ENCODE measurements around the gene TRAPPC2L.
"Not testable (repeated sequence)": the region's sequence is repeated elsewhere in the genome, so short reads cannot be mapped to it uniquely, and the experiment has no call there.

Gene TRAPPC2L

DNA sequence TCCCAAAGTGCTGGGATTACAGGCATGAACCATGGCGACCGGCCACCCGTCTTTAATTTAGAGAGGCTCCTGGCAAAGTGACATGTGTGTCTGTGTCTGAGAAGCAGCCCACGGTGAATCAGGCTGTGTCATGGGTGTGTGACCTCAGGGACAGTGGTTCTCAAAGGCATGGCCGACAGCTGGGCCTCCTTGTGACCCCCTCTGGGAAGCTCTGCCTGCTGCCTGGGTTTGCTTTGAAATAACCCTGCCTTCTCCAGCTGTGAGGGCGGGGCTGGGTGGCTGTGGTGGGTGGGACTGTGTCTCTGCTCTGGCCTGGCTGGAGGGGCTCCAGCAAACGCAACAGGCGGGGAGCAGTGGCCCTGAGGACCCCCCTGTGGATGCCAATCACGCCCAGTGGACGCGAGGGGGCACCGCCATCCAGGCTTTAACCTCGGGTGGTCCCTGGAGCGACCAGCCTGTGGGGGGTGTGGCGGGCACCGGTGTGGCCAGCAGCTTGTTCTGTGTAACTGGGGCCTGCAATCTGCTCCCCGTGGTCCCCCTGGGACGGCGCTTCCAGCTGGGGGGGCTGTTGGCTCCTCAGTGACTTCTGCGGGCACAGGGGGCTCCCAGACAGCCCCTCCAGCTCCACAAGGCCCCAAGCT is 36.4 kb upstream of the TRAPPC2L start:
- Histone ChIP-seq H3K9me3 (ENCODE audit: control insufficient read depth in 1 of 2, low read length in 2 of 2) (no peaks in the 10 kb centered on the region), H3K36me3 (ENCODE audit: control insufficient read depth in 1 of 2, insufficient read depth in 2 of 2, low read length in 2 of 2) (peaks cover 0 to 16% of the 10 kb centered on the region in 2 donors), H3K4me1 (ENCODE audit: control insufficient read depth in 1 of 2, insufficient read depth in 2 of 2, low read length in 2 of 2) (no peaks in the 10 kb centered on the region), H3K9ac (ENCODE audit: low read depth in 1 of 2, low read length in 2 of 2) (no peak overlapping the region), H3K27me3 (ENCODE audit: control insufficient read depth in 1 of 2, insufficient read depth in 2 of 2, low read length in 2 of 2) (no peaks in the 10 kb centered on the region), H3K27ac (ENCODE audit: low read depth, low read length) (no peak overlapping the region), H3K4me3 (ENCODE audit: low read depth in 1 of 2, low read length in 2 of 2) (no peak overlapping the region)

- Histone ChIP-seq H3K27ac (ENCODE audit: low read depth, low read length) (no peak overlapping the region), H3K27me3 (ENCODE audit: control insufficient read depth in 1 of 2, insufficient read depth in 2 of 2, low read length in 2 of 2) (no peaks in the 10 kb centered on the region), H3K9me3 (ENCODE audit: control insufficient read depth in 1 of 2, low read length in 2 of 2) (no peaks in the 10 kb centered on the region), H3K36me3 (ENCODE audit: control insufficient read depth in 1 of 2, insufficient read depth in 2 of 2, low read length in 2 of 2) (peaks cover 0 to 16% of the 10 kb centered on the region in 2 donors), H3K4me1 (ENCODE audit: control insufficient read depth in 1 of 2, insufficient read depth in 2 of 2, low read length in 2 of 2) (no peaks in the 10 kb centered on the region), H3K9ac (ENCODE audit: low read depth in 1 of 2, low read length in 2 of 2) (no peak overlapping the region), H3K4me3 (ENCODE audit: low read depth in 1 of 2, low read length in 2 of 2) (no peak overlapping the region)
Measured at GRCh38 chr16:88821168-88821850, 35.6 kb upstream of the TRAPPC2L start.

GRCh38 chr16:88822281-88823040 is 34.5 kb upstream of the TRAPPC2L start:
- Histone ChIP-seq H3K4me3 (ENCODE audit: low read depth in 1 of 2, low read length in 2 of 2) (no peak overlapping the region), H3K36me3 (ENCODE audit: control insufficient read depth in 1 of 2, insufficient read depth in 2 of 2, low read length in 2 of 2) (peaks cover 0 to 16% of the 10 kb centered on the region in 2 donors), H3K4me1 (ENCODE audit: control insufficient read depth in 1 of 2, insufficient read depth in 2 of 2, low read length in 2 of 2) (no peaks in the 10 kb centered on the region), H3K27me3 (ENCODE audit: control insufficient read depth in 1 of 2, insufficient read depth in 2 of 2, low read length in 2 of 2) (no peaks in the 10 kb centered on the region), H3K27ac (ENCODE audit: low read depth, low read length) (no peak overlapping the region), H3K9ac (ENCODE audit: low read depth in 1 of 2, low read length in 2 of 2) (no peak overlapping the region), H3K9me3 (ENCODE audit: control insufficient read depth in 1 of 2, low read length in 2 of 2) (no peaks in the 10 kb centered on the region)

GRCh38 chr16:88823646-88824045 is 33.3 kb upstream of the TRAPPC2L start:
- not testable (repeated sequence) for H3K9me3 ChIP-seq (ENCODE audit: control insufficient read depth in 1 of 2, low read length in 2 of 2); H3K4me3 ChIP-seq (ENCODE audit: low read depth in 1 of 2, low read length in 2 of 2); H3K27ac ChIP-seq (ENCODE audit: low read depth, low read length); H3K4me1 ChIP-seq (ENCODE audit: control insufficient read depth in 1 of 2, insufficient read depth in 2 of 2, low read length in 2 of 2); H3K27me3 ChIP-seq (ENCODE audit: control insufficient read depth in 1 of 2, insufficient read depth in 2 of 2, low read length in 2 of 2); H3K9ac ChIP-seq (ENCODE audit: low read depth in 1 of 2, low read length in 2 of 2)
- peaks cover 0 to 24% of the 10 kb centered on the region in 2 donors for H3K36me3 ChIP-seq (ENCODE audit: control insufficient read depth in 1 of 2, insufficient read depth in 2 of 2, low read length in 2 of 2)

- Histone ChIP-seq H3K36me3 (ENCODE audit: control insufficient read depth in 1 of 2, insufficient read depth in 2 of 2, low read length in 2 of 2) (peaks cover 0 to 24% of the 10 kb centered on the region in 2 donors), H3K9me3 (ENCODE audit: control insufficient read depth in 1 of 2, low read length in 2 of 2) (no peaks in the 10 kb centered on the region), H3K4me3 (ENCODE audit: low read depth in 1 of 2, low read length in 2 of 2) (no peak overlapping the region), H3K27me3 (ENCODE audit: control insufficient read depth in 1 of 2, insufficient read depth in 2 of 2, low read length in 2 of 2) (no peaks in the 10 kb centered on the region), H3K4me1 (ENCODE audit: control insufficient read depth in 1 of 2, insufficient read depth in 2 of 2, low read length in 2 of 2) (no peaks in the 10 kb centered on the region), H3K9ac (ENCODE audit: low read depth in 1 of 2, low read length in 2 of 2) (no peak overlapping the region), H3K27ac (ENCODE audit: low read depth, low read length) (no peak overlapping the region)
Measured at GRCh38 chr16:88824256-88825077, 32.5 kb upstream of the TRAPPC2L start.

GRCh38 chr16:88825146-88825545 is 31.8 kb upstream of the TRAPPC2L start:
- H3K36me3 ChIP-seq (ENCODE audit: control insufficient read depth in 1 of 2, insufficient read depth in 2 of 2, low read length in 2 of 2), result peaks cover 0 to 24% of the 10 kb centered on the region in 2 donors
- H3K9me3 ChIP-seq (ENCODE audit: control insufficient read depth in 1 of 2, low read length in 2 of 2), result no peaks in the 10 kb centered on the region
- H3K4me3 ChIP-seq (ENCODE audit: low read depth in 1 of 2, low read length in 2 of 2), result no peak overlapping the region
- no peaks in the 10 kb centered on the region for H3K4me1 ChIP-seq (ENCODE audit: control insufficient read depth in 1 of 2, insufficient read depth in 2 of 2, low read length in 2 of 2)
- H3K27me3 ChIP-seq (ENCODE audit: control insufficient read depth in 1 of 2, insufficient read depth in 2 of 2, low read length in 2 of 2), result no peaks in the 10 kb centered on the region
- H3K27ac ChIP-seq (ENCODE audit: low read depth, low read length), result no peak overlapping the region
- H3K9ac ChIP-seq (ENCODE audit: low read depth in 1 of 2, low read length in 2 of 2), result no peak overlapping the region

- H3K9me3 ChIP-seq (ENCODE audit: control insufficient read depth in 1 of 2, low read length in 2 of 2), result no peaks in the 10 kb centered on the region
- H3K27me3 ChIP-seq (ENCODE audit: control insufficient read depth in 1 of 2, insufficient read depth in 2 of 2, low read length in 2 of 2), result no peaks in the 10 kb centered on the region
- H3K9ac ChIP-seq (ENCODE audit: low read depth in 1 of 2, low read length in 2 of 2), result no peak overlapping the region
- H3K4me3 ChIP-seq (ENCODE audit: low read depth in 1 of 2, low read length in 2 of 2), result no peak overlapping the region
- peaks cover 0 to 24% of the 10 kb centered on the region in 2 donors for H3K36me3 ChIP-seq (ENCODE audit: control insufficient read depth in 1 of 2, insufficient read depth in 2 of 2, low read length in 2 of 2)
- no peak overlapping the region for H3K27ac ChIP-seq (ENCODE audit: low read depth, low read length)
- no peaks in the 10 kb centered on the region for H3K4me1 ChIP-seq (ENCODE audit: control insufficient read depth in 1 of 2, insufficient read depth in 2 of 2, low read length in 2 of 2)
Measured at GRCh38 chr16:88826070-88826840, 30.7 kb upstream of the TRAPPC2L start.

DNA sequence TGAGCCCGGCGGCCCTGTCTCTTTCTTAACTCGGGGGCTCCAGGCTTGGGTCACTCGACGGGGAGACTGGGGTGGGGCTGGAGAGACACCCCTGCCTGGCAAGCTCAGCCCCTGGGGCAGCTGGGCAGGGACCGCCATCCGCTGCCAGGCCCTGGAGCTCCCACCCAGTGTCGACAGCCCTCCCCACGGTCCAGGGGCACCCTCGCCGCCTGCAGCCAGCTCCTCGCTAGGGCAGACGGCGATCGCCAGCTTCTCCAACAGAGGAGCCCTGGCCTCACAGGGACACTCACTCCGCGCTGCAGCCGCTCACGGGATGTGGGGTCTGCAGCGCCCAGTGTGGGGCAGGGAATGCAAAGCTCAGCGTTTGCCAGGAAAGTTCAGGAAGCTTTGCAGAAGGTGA is 29.2 kb upstream of the TRAPPC2L start:
- H3K27ac ChIP-seq (ENCODE audit: low read depth, low read length), result no peak overlapping the region
- H3K27me3 ChIP-seq (ENCODE audit: control insufficient read depth in 1 of 2, insufficient read depth in 2 of 2, low read length in 2 of 2), result no peaks in the 10 kb centered on the region
- peaks cover 0 to 11% of the 10 kb centered on the region in 2 donors for H3K36me3 ChIP-seq (ENCODE audit: control insufficient read depth in 1 of 2, insufficient read depth in 2 of 2, low read length in 2 of 2)
- H3K9me3 ChIP-seq (ENCODE audit: control insufficient read depth in 1 of 2, low read length in 2 of 2), result no peaks in the 10 kb centered on the region
- no peak overlapping the region for H3K4me3 ChIP-seq (ENCODE audit: low read depth in 1 of 2, low read length in 2 of 2)
- no peaks in the 10 kb centered on the region for H3K4me1 ChIP-seq (ENCODE audit: control insufficient read depth in 1 of 2, insufficient read depth in 2 of 2, low read length in 2 of 2)
- no peak overlapping the region for H3K9ac ChIP-seq (ENCODE audit: low read depth in 1 of 2, low read length in 2 of 2)

DNA sequence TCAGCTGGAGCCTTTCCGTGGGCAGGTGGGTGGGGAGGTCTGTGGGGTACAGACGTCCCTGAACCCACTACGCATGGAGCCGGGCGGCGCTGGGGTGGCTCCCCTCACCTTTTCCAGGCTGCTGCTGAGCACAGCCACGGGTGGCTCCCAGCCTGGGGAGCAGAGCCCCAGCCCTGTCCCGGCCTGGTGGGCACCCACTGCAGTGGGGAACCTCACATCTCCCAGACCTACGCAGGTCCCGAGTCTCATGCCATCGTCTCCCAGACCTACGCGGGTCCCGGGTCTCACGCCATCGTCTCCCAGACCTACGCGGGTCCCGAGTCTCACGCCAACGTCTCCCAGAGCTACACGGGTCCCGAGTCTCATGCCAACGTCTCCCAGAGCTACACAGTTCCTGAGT is 28.2 kb upstream of the TRAPPC2L start:
- Histone ChIP-seq H3K36me3 (ENCODE audit: control insufficient read depth in 1 of 2, insufficient read depth in 2 of 2, low read length in 2 of 2) (peaks cover 0 to 8% of the 10 kb centered on the region in 2 donors), H3K27ac (ENCODE audit: low read depth, low read length) (no peak overlapping the region), H3K9ac (ENCODE audit: low read depth in 1 of 2, low read length in 2 of 2) (no peak overlapping the region), H3K27me3 (ENCODE audit: control insufficient read depth in 1 of 2, insufficient read depth in 2 of 2, low read length in 2 of 2) (no peaks in the 10 kb centered on the region), H3K9me3 (ENCODE audit: control insufficient read depth in 1 of 2, low read length in 2 of 2) (no peaks in the 10 kb centered on the region), H3K4me1 (ENCODE audit: control insufficient read depth in 1 of 2, insufficient read depth in 2 of 2, low read length in 2 of 2) (no peaks in the 10 kb centered on the region), H3K4me3 (ENCODE audit: low read depth in 1 of 2, low read length in 2 of 2) (no peak overlapping the region)
